Measurements from ENCODE around the gene KCNJ2.

KCNJ2 gene

DNA sequence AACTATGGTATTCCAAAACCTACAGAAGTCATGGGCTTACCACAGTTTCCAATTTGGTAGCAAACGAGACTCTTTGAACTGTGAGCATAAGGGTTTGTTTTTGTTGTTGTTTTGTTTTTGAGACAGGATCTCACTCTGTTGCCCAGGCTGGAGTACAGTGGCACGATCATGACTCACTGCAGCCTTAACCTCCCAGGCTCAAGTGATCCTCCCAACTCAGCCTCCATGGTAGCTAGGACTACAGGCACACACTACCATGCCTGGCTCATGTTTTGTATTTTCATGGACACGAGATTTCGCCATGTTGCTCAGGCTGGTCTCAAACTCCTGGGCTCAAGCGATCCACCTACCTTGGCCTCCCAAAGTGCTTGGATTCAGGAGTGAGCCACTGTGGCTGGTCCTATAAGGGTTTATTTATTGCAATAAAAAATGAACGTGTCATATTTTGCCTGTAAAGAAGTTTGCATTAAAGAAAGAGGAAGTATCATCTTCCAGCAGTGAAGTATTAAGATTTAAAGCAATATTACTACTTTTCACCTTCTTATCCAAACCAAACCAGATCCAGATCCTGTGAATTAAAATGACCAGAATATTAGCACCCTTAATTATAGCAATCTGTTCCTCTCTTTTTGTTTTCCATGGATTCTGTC lies 37.2 kb downstream of the KCNJ2 start:
- no peak for DNase-seq

DNA sequence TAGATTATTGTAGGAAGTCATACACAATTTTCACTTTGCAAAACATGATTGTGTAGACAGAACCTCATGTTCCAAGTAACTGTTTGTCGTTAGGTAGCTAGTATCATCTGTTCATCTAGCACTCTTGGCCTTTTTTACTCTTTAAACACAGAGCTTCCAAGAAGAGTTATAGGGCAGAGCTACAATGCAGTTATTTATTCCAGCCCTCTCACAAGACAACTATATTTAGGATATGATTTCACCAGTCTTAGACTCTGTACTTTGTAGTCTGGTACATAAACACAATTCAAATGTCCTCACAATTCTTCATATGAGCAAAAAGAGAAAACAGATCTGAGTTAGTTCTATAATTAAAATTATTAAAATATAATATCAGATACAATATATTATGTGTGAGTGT lies 37.9 kb downstream of the KCNJ2 start:
- no peak for DNase-seq

DNA sequence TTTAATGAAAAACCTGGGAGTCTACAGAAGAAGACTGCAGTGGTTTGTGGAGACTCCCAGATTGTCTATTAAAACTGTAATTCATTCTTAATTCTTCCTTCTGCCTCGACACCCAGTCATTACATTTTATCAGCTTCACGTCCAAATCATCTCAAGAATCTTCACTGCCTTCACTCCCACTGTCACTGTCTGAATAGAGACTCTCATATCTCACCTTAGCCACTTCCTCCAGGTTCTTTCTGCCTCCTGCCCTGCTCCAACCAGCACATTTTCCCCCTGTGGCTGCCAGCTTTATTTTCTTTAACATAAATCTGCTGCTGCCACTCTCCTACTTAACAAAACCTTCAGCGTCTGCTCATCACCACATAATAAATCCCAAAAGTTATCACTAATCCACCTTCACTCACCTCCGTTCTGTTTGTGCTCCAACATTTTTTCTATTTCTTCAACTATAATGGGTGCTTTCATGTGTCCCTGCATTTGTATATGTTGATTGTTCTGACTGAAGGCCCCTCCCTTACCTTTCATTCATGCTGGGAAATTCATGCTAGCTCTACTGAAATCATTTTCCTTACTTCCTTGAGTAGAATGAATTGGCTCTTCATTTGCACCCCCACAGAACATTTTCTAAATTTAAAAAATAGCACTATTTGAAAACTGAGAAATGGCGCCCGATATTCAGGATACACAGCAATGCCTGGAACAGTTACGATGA lies 38.9 kb downstream of the KCNJ2 start:
- no peak for DNase-seq

DNA sequence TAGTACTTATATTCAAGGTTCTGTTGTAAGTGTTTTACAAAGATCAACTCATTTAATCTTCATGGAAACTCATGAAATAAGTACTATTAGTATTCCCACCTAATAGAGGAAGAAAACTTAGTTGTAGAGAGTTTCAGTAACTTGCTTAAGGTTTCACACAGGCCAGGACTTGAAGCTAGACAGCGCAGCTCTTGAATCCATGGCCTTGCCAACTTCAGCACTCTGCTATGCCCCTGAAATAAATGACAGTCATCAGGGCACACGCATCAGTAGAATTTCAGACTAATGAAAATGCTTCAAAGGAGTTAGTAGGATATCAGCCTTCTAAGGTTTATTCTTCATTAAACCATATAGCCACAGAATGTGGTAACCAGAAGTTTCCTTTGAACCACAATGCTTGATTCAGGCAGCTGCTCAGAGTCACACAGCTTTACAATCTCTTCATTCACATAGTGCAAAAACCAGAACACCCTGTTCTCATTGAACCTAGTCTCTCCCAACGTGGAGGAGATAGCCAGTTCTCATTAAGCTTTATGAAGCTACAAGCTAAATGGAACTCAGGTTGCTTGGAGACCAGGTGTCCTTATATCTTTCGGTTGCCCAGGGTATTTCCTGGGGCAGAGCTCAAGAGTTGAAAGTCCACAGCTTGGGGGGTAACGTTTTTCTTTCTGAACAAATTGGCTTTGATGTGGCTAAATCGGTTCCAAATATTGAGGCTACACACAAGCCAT lies 39.7 kb downstream of the KCNJ2 start:
- no peak for DNase-seq

DNA sequence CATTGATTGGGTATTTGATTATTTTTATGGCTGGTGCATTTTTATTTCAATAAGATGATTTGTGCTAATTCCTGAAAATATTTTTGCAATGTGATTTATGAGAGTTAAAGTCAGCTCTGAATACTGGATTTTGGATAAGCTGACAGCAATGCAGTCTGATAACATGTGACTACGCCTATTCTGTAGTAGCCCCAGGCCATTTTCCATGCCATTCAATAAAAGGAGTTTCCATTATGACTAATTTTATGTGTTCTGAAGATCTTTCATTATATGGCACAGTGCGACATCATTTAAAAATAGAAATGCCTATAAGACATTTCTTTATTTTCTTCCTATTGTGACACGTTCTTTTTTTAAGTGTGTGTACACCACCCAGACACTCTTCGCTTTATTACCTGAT lies 46.3 kb downstream of the KCNJ2 start:
- DNase-seq = no peak

DNA sequence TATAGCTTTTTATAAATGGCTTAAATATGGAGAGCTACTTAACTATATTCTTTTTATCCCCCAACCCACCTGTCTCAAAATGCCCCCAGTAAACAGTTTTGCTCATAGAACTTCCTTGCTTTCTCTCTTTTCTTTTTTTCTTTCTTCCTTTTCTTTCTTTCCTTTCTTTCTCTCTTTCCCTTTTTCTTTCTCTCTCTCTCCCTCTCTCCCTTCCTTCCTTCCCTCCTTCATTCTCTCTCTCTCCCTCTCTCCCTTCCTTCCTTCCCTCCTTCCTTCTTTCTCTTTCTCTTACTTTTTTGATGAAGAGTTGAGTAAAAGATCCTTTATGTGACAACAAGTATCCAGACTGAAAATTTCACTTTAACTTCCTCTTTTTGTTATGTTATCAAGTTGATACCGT lies 48.2 kb downstream of the KCNJ2 start:
- no peak for DNase-seq

DNA sequence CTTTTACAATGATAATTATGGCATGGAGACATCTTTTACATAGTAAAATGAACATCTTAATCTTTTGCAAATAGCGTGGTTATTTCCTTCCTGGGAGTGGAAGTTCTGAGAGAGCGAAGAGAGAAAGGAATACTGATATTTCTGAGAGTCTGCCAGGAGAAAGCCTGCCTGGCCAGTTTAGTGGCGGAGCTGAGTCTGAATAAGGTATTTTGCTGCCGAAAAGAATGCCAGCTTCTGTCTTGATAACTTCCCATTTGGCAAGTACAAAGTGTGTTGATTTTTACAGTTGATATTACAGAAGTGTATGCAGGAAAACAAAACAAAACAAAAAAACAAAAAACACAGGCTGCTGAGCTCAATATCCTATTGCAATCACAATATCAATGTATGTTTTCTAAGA lies 55.9 kb downstream of the KCNJ2 start:
- no peak for DNase-seq
